Measurements from ENCODE around the gene CDC42EP2.

GRCh38 chr11:65355013-65355775, 40.5 kb downstream of the CDC42EP2 start:
- no peak for TF ChIP-seq CTCF (IDR thresholded peaks at IDR 0.05)
- no peak for TF ChIP-seq POLR2A (IDR thresholded peaks at IDR 0.05)
- no peak for TF ChIP-seq POLR2AphosphoS5 (IDR thresholded peaks at IDR 0.05)
